SJCRH30 (cell line): ENCODE results near the gene BIVM. TPM values are rescaled to one million over a fixed set of nuclear protein-coding genes. Genes with fewer than 3 reads are reported as not detected.

ENCODE experiments used
- DNase-seq, 2 experiments: peaks; one replicate each; pipeline ENCODE4 v3.0.0-alpha.2; 2015 to 2020
- H3K27ac ChIP-seq: fragments of 250-450 bp; sonication (Bioruptor Pico); 2 replicates; pipeline ENCODE4 v1.5.1; 2020; ENCODE audit warnings: mild to moderate bottlenecking, moderate library complexity
- H3K27me3 ChIP-seq: fragments of 250-450 bp; sonication (Bioruptor Pico); 2 replicates; pipeline ENCODE4 v1.5.1; 2020; ENCODE audit warnings: mild to moderate bottlenecking, moderate library complexity
- H3K36me3 ChIP-seq: fragments of 250-450 bp; sonication (Bioruptor Pico); 2 replicates; pipeline ENCODE4 v1.5.1; 2020; ENCODE audit warnings: mild to moderate bottlenecking, moderate library complexity
- H3K4me1 ChIP-seq: fragments of 250-450 bp; sonication (Bioruptor Pico); 2 replicates; pipeline ENCODE4 v1.5.1; 2020; ENCODE audit warnings: mild to moderate bottlenecking, moderate library complexity
- H3K4me3 ChIP-seq: fragments of 250-450 bp; sonication (Bioruptor Pico); 2 replicates; pipeline ENCODE4 v1.5.1; 2020; ENCODE audit warnings: mild to moderate bottlenecking, moderate library complexity
- H3K9me3 ChIP-seq: fragments of 250-450 bp; sonication (Bioruptor Pico); replicated peaks from 2 replicates; pipeline ENCODE4 v1.5.1; 2020; ENCODE audit warnings: mild to moderate bottlenecking, moderate library complexity
- total RNA-seq: library from RNA; depleted of rRNA; stranded (reverse); fragments of >200 nt; shearing (Covaris generic); gene quantifications from 2 replicates; pipeline ENCODE4 v1.2.3, GENCODE V29; 2014; rRNA removed

BIVM gene
- total RNA-seq, 1 experiment from 2014 or later: 12.5 TPM

DNA sequence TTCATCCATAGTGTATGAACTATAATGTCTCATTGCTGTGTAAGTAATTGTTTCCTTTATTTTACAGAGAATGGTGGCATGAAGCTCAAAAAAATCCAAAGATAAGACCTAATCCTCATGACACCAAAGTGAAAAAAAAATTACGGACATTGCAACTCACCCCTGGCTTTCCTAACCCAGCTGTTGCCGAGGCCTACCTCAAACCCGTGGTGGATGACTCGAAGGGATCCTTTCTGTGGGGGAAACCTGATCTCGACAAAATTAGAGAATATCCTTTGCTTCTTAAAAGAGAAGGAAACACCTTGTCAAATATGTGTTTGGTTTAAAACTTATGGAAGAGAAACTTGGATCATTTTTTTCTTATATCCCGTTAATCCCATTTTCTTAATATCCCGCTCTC is 73.2 kb downstream of the BIVM start:
- peak; percentile 26 to 44 for DNase-seq
- peaks cover 26% of the 10 kb centered on the region for H3K36me3 ChIP-seq

DNA sequence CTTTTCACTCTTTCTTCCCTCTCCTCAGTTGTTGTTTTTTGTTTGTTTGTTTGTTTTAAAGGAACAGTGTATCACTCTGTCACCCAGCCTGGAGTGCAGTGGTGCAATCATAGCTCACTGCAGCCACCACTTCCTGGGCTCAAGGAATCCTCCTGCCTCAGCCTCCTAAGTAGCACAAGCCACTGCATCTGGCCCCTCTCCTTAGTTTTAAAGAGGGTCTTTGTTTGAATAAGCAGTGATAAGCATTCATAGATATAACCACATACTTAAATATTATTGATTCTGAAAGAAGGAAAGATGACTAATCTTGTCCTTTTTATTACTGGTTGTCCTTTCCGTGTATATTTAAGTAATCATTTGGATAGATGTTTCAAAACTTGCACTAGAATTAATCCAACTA is 73.6 kb downstream of the BIVM start:
- Histone ChIP-seq H3K4me3 (no peak overlapping the region), H3K27me3 (no peaks in the 10 kb centered on the region), H3K4me1 (peaks cover 10% of the 10 kb centered on the region), H3K36me3 (peaks cover 26% of the 10 kb centered on the region), H3K27ac (no peak overlapping the region), H3K9me3 (no peaks in the 10 kb centered on the region)
- no peak for DNase-seq

More for the DNA sequence above, 73.2 kb downstream of the BIVM start:
- Histone ChIP-seq H3K9me3 (no peaks in the 10 kb centered on the region), H3K27me3 (no peaks in the 10 kb centered on the region), H3K4me1 (peaks cover 10% of the 10 kb centered on the region), H3K4me3 (no peak overlapping the region), H3K27ac (no peak overlapping the region)

DNA sequence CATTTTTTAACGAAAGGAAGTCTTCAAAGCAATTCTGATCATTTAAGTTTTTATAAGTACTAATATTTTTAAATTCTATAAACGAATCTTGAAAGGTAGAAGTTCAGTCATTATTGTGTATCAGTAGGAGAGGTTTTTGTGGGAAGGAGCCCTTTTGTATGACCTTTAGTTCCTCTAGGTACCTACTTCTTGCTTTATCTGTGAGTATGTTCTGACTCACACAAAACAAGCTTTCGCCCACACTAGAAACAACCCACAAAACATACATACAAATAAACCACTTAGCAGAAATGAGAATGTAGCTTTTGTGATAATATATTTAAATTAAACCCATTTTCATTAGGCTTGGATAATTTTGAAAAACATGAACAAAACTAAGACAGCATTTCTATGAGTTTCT is 74.7 kb downstream of the BIVM start:
- Histone ChIP-seq H3K4me3 (no peak overlapping the region), H3K9me3 (no peaks in the 10 kb centered on the region), H3K4me1 (peaks cover 10% of the 10 kb centered on the region), H3K27me3 (no peaks in the 10 kb centered on the region), H3K36me3 (peaks cover 23% of the 10 kb centered on the region), H3K27ac (no peak overlapping the region)
- no peak for DNase-seq

DNA sequence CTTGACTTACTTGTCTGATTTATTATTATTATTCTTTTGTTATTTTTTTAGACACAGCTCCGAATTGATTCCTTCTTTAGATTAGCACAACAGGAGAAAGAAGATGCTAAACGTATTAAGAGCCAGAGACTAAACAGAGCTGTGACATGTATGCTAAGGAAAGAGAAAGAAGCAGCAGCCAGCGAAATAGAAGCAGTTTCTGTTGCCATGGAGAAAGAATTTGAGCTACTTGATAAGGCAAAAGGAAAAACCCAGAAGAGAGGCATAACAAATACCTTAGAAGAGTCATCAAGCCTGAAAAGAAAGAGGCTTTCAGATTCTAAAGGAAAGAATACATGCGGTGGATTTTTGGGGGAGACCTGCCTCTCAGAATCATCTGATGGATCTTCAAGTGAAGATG is 76.3 kb downstream of the BIVM start:
- Histone ChIP-seq H3K27me3 (no peaks in the 10 kb centered on the region; the same call in 1 of the 2 replicates), H3K4me3 (no peak overlapping the region), H3K4me1 (peaks cover 10% of the 10 kb centered on the region), H3K27ac (no peak overlapping the region), H3K36me3 (peaks cover 23% of the 10 kb centered on the region), H3K9me3 (no peaks in the 10 kb centered on the region)
- DNase-seq: no peak

DNA sequence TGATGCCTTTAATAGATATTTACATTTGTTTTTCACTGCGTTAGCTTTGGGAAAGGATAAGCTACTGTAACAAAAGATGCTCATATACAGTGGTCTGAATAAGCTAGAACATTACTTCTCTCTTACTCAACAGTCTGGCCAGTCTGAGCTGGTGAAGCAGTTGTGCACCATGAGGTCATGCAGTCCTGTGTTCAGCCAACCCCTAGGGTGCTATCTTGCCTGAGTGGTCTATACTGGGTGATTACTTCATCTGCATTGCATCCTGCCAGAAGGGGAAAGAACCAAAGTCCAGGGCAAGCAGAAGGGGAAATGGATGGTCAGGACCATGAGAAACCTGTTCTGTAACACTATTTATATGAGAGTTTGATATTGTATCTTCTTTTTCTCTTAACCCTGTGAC is 78.4 kb downstream of the BIVM start:
- Histone ChIP-seq H3K36me3 (peaks cover 23% of the 10 kb centered on the region), H3K27me3 (no peaks in the 10 kb centered on the region; the same call in 1 of the 2 replicates), H3K27ac (no peak overlapping the region), H3K4me1 (peaks cover 2% of the 10 kb centered on the region), H3K4me3 (no peak overlapping the region), H3K9me3 (no peaks in the 10 kb centered on the region)
- DNase-seq: peak; percentile 17 to 25

DNA sequence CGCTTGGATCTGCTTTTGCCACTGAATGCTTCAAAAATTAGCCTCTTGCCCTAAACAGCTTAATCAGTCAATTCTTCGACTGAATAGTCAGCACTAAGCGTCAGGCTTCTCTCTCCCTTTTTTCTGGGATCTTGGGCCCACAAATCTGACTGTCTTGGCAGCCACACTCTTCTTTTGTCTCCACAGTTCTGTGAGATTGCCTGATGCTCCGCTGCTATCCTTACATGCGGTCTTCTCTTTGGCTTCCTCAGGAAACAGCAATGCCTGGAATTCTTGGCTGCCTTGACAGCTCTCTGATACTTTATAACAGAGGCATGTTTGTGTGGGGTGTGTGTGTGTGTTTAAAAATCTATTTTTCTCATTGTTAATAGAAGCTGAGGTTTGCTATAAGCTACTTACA is 79.6 kb downstream of the BIVM start:
- H3K36me3 ChIP-seq: peaks cover 14% of the 10 kb centered on the region
- no peak for DNase-seq
- no peak overlapping the region for H3K4me3 ChIP-seq
- H3K27ac ChIP-seq: no peak overlapping the region
- no peaks in the 10 kb centered on the region; the same call in 1 of the 2 replicates for H3K4me1 ChIP-seq
- H3K27me3 ChIP-seq: no peaks in the 10 kb centered on the region; the same call in 1 of the 2 replicates
- no peaks in the 10 kb centered on the region for H3K9me3 ChIP-seq

DNA sequence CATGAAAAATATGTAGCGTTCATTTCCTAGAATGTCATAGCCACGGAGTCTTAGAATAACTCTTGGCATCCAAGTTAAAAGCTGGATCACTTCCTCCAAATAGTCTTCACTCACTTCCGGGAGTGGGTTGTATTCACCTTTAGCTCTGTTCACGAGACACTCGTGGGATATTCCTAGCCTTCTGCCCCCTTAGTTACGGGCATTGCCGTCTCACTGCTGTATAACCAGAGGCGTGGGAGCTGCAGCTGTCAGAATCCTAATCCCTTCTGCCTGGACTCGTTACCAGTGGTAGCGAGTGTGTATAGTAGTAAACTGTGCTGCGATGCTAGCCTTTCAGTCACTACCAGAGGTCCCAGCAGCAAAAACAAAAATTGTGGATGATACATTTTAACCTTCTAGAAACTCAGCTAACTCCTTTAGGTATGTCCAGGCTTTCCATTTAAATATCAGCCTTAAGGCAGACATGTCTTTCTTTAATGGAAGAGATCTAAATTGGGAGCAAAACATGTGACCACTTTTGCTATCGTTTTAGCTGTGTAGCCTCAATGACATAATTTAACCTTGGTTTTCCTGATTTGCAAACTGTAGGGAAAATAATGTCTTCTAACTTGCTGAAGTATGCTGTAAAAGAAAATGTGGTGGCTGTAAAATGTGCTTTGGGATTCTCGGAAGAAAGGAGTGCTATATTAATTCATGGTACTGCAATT is 81.0 kb downstream of the BIVM start:
- Histone ChIP-seq H3K4me3 (no peak overlapping the region), H3K4me1 (no peaks in the 10 kb centered on the region; the same call in 1 of the 2 replicates), H3K9me3 (no peaks in the 10 kb centered on the region), H3K27ac (peak overlapping the region; percentile 5), H3K27me3 (no peaks in the 10 kb centered on the region; the same call in 1 of the 2 replicates), H3K36me3 (peaks cover 7% of the 10 kb centered on the region; the same call in 1 of the 2 replicates)
- peak; percentile 58 to 73 for DNase-seq

DNA sequence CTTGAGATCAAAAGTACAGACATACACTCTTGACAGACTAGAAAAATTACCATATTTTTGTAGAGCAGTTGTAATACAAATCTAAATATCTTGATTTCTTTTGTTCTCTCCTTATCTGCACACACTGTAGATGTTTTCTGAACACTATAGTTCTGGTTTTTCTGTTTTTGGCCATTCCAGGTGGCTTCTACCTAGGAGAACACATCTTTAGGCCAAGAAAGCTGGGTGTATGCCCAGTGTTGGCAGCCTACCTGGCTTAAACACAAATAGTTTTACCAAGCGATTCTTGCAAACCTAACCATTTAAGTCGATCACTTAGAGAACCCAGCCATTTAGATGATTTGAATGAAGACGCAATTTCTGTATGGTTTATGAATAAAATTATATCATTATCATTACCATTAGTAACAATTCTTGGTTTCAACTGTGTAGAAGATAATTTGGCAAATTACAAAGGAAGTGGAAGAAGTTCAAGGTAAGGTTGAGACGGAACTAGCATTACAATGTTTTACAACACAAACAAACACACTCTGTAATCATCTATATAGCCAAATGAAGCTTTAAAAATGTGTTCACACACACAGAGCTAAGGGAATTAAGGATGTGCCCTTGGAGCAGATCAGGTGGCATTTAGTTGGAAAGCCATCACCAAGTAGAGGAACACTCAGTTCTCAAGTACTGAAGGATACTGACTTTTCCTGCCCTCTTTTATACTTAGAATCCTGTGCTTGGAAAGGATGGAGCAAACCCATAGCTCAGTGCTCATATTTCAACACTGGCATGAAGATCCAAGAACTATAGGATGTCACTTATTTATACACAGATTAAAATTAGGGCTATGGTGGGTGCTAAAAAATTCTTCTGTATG is 83.1 kb downstream of the BIVM start:
- H3K4me3 ChIP-seq: no peak overlapping the region
- no peaks in the 10 kb centered on the region for H3K36me3 ChIP-seq
- H3K27ac ChIP-seq: no peak overlapping the region
- DNase-seq: no peak
- H3K4me1 ChIP-seq: no peaks in the 10 kb centered on the region; the same call in 1 of the 2 replicates
- H3K27me3 ChIP-seq: no peaks in the 10 kb centered on the region; the same call in 1 of the 2 replicates
- no peaks in the 10 kb centered on the region for H3K9me3 ChIP-seq

Other genes starting within 250 kb of the BIVM start
- gene TPP2, start 202.1 kb upstream of the BIVM start, total RNA-seq: 70.6 and 84.6 TPM in 2 replicates
- not detected in 2 replicates for gene METTL21C, start 104.1 kb upstream of the BIVM start, total RNA-seq
- 18.8 and 20.1 TPM in 2 replicates for gene TEX30, start 25.3 kb upstream of the BIVM start, total RNA-seq
- gene POGLUT2, start 143 bp upstream of the BIVM start, total RNA-seq: 31.3 and 32.2 TPM in 2 replicates
- 24.5 and 28.4 TPM in 2 replicates for gene ERCC5, start 46.9 kb downstream of the BIVM start, total RNA-seq